ENCODE measurements around the gene SLF2. TPM values are rescaled to one million over a fixed set of nuclear protein-coding genes. Genes with fewer than 3 reads are reported as not detected.

The SLF2 gene
- total RNA-seq, 3 donors from 2014 or later (not counting 1 experiment from before 2014, with no cell fraction given) = 24.2 to 35.4 (median 30.9) TPM

DNA sequence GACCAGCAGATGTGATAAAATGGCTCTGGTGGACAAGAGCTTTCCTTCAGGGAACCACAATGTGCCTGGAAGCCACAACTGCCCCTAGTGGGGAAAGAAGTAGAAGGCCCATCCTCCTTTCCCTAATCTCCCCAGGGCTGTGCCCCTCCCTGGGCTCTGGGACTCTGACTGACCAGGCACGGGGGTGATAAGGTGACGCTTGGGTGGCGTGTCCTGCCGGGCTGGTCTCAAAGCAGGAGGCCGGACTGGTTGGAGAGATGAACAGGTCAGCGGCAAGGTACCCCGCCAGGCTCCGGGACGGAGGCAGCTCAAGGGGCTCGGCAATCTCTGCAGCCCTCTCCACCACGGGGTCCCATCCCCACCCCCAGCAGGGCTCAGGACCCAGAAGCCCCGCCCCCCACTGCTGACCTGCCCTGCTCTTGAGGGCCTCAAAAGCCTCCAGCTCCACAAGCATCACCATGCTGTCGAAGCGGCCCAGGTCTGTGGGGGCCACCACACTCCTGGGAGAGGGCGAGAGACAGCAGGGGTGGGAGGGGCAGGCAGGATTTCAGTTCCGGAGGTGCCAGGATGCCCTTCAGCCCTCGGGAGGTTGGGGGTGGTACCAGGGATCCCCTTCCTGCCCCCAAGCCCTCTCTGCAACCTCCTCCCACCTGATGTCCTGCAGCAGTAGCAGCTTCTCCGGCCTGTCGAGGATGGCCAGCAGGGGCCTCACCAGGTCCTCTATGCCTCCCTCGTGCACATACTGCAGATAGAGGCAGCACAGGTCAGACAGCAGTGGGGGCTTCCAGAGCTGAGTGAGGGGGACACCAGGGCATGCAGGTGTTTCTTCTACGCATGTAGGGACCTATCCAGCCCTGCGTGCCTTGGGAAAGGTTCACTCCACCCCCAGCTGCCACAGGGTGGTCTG lies 99.0 kb downstream of the SLF2 start:
- H3K27ac ChIP-seq (ENCODE audit: low read length) = no peak overlapping the region
- H3K4me1 Mint-ChIP-seq = peaks cover 10 to 16% of the 10 kb centered on the region in 2 donors
- H3K27me3 Mint-ChIP-seq (ENCODE audit: low read depth in 2 of 2) = peaks cover 18 to 25% of the 10 kb centered on the region in 2 donors
- TF ChIP-seq, protein P1, sequence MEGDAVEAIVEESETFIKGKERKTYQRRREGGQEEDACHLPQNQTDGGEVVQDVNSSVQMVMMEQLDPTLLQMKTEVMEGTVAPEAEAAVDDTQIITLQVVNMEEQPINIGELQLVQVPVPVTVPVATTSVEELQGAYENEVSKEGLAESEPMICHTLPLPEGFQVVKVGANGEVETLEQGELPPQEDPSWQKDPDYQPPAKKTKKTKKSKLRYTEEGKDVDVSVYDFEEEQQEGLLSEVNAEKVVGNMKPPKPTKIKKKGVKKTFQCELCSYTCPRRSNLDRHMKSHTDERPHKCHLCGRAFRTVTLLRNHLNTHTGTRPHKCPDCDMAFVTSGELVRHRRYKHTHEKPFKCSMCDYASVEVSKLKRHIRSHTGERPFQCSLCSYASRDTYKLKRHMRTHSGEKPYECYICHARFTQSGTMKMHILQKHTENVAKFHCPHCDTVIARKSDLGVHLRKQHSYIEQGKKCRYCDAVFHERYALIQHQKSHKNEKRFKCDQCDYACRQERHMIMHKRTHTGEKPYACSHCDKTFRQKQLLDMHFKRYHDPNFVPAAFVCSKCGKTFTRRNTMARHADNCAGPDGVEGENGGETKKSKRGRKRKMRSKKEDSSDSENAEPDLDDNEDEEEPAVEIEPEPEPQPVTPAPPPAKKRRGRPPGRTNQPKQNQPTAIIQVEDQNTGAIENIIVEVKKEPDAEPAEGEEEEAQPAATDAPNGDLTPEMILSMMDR (IDR thresholded peaks at IDR 0.05) = no peak
- H3K27me3 ChIP-seq (ENCODE audit: control insufficient read depth, insufficient read depth, low read length) = peaks cover 4% of the 10 kb centered on the region
- intact Hi-C loops (cut with micrococcal nuclease) = loop anchor here (5.0 kb wide), 1 partner anchor 339 kb away; no protein-coding TSS in a partner anchor
- H3K4me3 Mint-ChIP-seq = no peak overlapping the region
- H3K9me3 ChIP-seq (ENCODE audit: control insufficient read depth, insufficient read depth, low read length) = no peaks in the 10 kb centered on the region
- ATAC-seq (no peak), DNase-seq (no peak)
- H3K4me3 ChIP-seq (ENCODE audit: low read length) = no peak overlapping the region
- H3K9me3 Mint-ChIP-seq = no peaks in the 10 kb centered on the region
- 83% methylated on average over 22 of the region's 22 CpGs for WGBS (ENCODE audit: insufficient coverage)
- H3K4me1 ChIP-seq (ENCODE audit: control insufficient read depth, insufficient read depth, low read length) = peaks cover 8% of the 10 kb centered on the region
- H3K27ac Mint-ChIP-seq = no peak overlapping the region
- H3K36me3 Mint-ChIP-seq = no peaks in the 10 kb centered on the region
- H3K36me3 ChIP-seq (ENCODE audit: control insufficient read depth, insufficient read depth, low read length) = peaks cover 2% of the 10 kb centered on the region

DNA sequence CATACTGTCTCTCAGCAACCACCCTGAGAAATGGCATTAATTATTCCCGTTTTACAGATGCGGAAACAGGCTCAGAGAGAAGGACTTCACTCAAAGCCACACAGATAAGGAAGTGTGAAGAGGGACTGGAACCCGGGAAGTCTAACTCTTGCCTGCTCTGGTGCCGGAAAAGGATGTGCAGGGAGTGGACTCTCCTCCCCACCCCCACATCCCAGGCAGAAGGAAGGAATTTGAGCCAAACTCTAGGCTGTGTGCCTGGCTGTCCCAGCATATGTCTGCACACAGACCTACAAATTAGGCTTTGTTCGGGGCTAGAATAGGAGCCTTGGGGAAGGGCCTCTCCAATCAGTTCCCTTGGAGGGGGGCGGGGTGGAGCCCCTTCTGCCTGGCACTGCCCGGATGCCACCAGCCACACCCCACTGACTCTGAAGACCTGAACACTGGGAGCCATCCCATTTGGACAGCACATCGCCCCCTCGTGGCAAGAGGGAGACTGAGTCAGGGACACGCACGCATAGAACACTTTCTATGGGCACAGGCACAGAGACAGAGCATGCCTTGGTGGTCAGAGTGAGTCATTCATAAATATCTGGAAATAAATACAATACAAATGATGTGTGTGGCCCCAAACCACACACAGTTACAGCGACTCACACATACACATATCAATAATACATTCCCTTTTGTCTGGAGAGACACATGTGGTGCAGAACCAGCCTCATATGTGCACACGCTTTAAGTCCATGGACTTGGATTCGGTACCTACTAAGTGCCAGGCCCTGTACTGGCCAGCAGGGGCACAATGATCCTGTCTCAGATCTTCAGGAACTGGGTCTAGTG lies 100.0 kb downstream of the SLF2 start:
- no peaks in the 10 kb centered on the region for H3K9me3 Mint-ChIP-seq

DNA sequence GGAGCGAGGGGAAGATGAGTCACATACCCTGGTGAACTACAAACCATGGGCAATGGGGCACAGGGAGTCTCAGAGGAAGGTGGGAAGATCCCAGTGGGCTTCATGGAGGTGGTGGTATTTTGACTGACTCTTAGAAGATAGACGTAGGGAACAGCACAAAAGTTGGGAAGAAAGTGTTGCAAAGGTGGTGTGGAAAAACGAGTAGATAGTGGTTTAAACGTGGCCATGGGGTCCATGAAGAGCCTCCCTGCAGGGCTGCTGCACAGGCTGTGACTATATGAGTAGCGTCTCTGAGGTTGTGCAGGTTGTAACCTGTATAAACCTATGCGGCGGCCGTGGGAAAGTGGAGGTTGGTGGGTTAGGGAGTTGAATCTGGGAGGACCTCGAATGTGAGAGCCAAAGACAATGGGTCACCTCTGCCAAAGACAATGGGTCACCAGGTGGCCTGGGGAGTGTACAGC lies 100.6 kb downstream of the SLF2 start:
- H3K27me3 Mint-ChIP-seq (ENCODE audit: low read depth in 2 of 2) = peaks cover 30 to 39% of the 10 kb centered on the region in 2 donors
- H3K4me3 Mint-ChIP-seq = no peak overlapping the region
- Histone ChIP-seq H3K27me3 (ENCODE audit: control insufficient read depth, insufficient read depth, low read length) (peaks cover 13% of the 10 kb centered on the region), H3K4me3 (ENCODE audit: low read length) (no peak overlapping the region), H3K9me3 (ENCODE audit: control insufficient read depth, insufficient read depth, low read length) (no peaks in the 10 kb centered on the region), H3K36me3 (ENCODE audit: control insufficient read depth, insufficient read depth, low read length) (no peaks in the 10 kb centered on the region), H3K4me1 (ENCODE audit: control insufficient read depth, insufficient read depth, low read length) (peaks cover 10% of the 10 kb centered on the region), H3K27ac (ENCODE audit: low read length) (no peak overlapping the region)
- H3K36me3 Mint-ChIP-seq = no peaks in the 10 kb centered on the region
- TF ChIP-seq, protein P1 (IDR thresholded peaks at IDR 0.05) = no peak
- 69% methylated on average over 9 of the region's 9 CpGs for WGBS (ENCODE audit: insufficient coverage)
- H3K9me3 Mint-ChIP-seq = no peaks in the 10 kb centered on the region
- intact Hi-C loops (cut with micrococcal nuclease) = loop anchor here (1.0 to 5.0 kb wide), 2 partner anchors 44 to 341 kb away; partner anchors contain the start of gene SEMA4G
- peaks cover 10 to 19% of the 10 kb centered on the region in 2 donors for H3K4me1 Mint-ChIP-seq
- peak overlapping the region in 1 of 2 donors; percentile 9 for H3K27ac Mint-ChIP-seq
- no peak for DNase-seq
- ATAC-seq = no peak

More for the DNA sequence above, 100.0 kb downstream of the SLF2 start:
- Histone ChIP-seq H3K36me3 (ENCODE audit: control insufficient read depth, insufficient read depth, low read length) (no peaks in the 10 kb centered on the region), H3K4me1 (ENCODE audit: control insufficient read depth, insufficient read depth, low read length) (peaks cover 8% of the 10 kb centered on the region), H3K27ac (ENCODE audit: low read length) (no peak overlapping the region), H3K4me3 (ENCODE audit: low read length) (no peak overlapping the region), H3K9me3 (ENCODE audit: control insufficient read depth, insufficient read depth, low read length) (no peaks in the 10 kb centered on the region), H3K27me3 (ENCODE audit: control insufficient read depth, insufficient read depth, low read length) (peaks cover 8% of the 10 kb centered on the region)
- Mint-ChIP-seq H3K4me3 (no peak overlapping the region), H3K27me3 (ENCODE audit: low read depth in 2 of 2) (peaks cover 28 to 34% of the 10 kb centered on the region in 2 donors), H3K27ac (peak overlapping the region in 1 of 2 donors; percentile 9), H3K4me1 (peaks cover 10 to 16% of the 10 kb centered on the region in 2 donors), H3K36me3 (no peaks in the 10 kb centered on the region)
- TF ChIP-seq, protein P1 (IDR thresholded peaks at IDR 0.05) = peak; percentile 67
- 31% methylated on average over 13 of the region's 14 CpGs for WGBS (ENCODE audit: insufficient coverage)
- peak; percentile 82 to 84 (median 83) for ATAC-seq
- peak; percentile 53 to 87 for DNase-seq
- intact Hi-C loops (cut with micrococcal nuclease) = loop anchor here (1.0 to 5.0 kb wide), 2 partner anchors 43 to 340 kb away; partner anchors contain the start of gene SEMA4G
